Measurements from ENCODE around the gene DNAH8.

Gene DNAH8

DNA sequence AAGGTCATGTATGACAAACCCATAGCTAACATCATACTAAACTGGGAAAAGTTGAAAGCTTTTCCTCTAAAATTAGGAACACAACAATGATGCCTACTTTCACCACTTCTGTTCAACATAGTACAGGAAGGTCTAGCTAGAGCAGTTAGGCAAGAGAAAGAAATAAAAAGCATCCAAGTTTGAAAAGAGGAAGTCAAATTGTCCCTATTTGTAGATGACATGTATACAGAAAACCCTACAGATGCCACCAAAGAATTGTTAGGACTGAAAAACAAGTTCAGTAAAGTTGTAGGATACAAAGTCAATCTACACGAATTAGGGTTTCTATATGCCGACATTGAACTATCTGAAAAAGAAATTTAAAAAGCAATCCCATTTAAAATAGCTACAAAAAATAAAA, 244.0 kb downstream of the DNAH8 start:
- no peak for TF ChIP-seq GATA1 (IDR thresholded peaks at IDR 0.05; ENCODE audit: low read depth, low read length)
- TF ChIP-seq POLR2A (IDR thresholded peaks at IDR 0.05; ENCODE audit: low read length) = no peak
- no peak for DNase-seq

- no peak for DNase-seq
- TF ChIP-seq POLR2A (IDR thresholded peaks at IDR 0.05; ENCODE audit: low read length) (no peak), GATA1 (IDR thresholded peaks at IDR 0.05; ENCODE audit: low read depth, low read length) (no peak)
These were observed 253.6 kb downstream of the DNAH8 start for GRCh38 chr6:38968702-38969149.

- TF ChIP-seq GATA1 (IDR thresholded peaks at IDR 0.05; ENCODE audit: low read depth, low read length) (no peak), POLR2A (IDR thresholded peaks at IDR 0.05; ENCODE audit: low read length) (no peak)
These were observed 258.3 kb downstream of the DNAH8 start for GRCh38 chr6:38973178-38974057.

DNA sequence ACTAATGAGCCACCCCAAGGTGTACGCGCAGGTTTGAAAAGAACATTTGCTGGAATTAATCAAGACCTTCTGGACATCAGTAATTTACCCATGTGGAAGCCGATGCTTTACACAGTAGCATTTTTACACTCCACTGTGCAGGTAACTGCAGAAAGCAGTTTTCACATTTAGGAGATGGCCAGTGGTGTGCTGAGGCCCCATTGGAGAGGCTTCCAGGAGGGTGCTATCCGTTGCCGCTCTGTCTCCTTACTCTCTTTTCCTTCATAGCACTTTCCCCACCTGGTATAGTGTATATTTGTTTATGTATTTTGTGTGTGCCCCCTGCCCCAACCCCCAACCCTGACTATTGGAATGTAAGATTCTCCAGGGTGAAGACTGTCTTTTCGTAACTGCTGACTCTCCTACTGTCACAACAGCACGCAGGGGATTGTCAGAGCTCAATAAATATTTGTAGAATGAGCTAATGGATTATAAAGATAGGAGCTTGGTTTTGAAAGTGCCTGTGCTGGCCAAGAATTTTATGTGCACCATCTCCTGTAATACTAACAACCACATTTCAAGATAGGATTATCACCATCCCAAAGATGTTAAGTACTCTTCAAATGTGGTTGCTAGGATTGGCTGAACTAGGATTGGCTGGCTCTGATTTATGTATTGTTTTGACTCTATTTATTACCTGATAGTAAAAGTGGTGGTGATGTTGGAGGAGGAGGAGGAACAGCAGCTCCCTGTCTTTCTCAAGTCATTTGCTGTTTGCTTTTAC, 259.5 kb downstream of the DNAH8 start:
- DNase-seq = no peak
- TF ChIP-seq GATA1 (IDR thresholded peaks at IDR 0.05; ENCODE audit: low read depth, low read length) (no peak), POLR2A (IDR thresholded peaks at IDR 0.05; ENCODE audit: low read length) (no peak)

More at GRCh38 chr6:38973178-38974057, 258.3 kb downstream of the DNAH8 start:
- DNase-seq = peak; percentile 63 to 64

GRCh38 chr6:38975621-38976049, 260.5 kb downstream of the DNAH8 start:
- DNase-seq = no peak
- no peak for TF ChIP-seq GATA1 (IDR thresholded peaks at IDR 0.05; ENCODE audit: low read depth, low read length)
- no peak for TF ChIP-seq POLR2A (IDR thresholded peaks at IDR 0.05; ENCODE audit: low read length)

GRCh38 chr6:38976051-38976450, 260.9 kb downstream of the DNAH8 start:
- DNase-seq = no peak
- TF ChIP-seq GATA1 (IDR thresholded peaks at IDR 0.05; ENCODE audit: low read depth, low read length) (no peak), POLR2A (IDR thresholded peaks at IDR 0.05; ENCODE audit: low read length) (no peak)

GRCh38 chr6:38976801-38977500, 261.8 kb downstream of the DNAH8 start:
- no peak for DNase-seq
- TF ChIP-seq POLR2A (IDR thresholded peaks at IDR 0.05; ENCODE audit: low read length) (no peak), GATA1 (IDR thresholded peaks at IDR 0.05; ENCODE audit: low read depth, low read length) (no peak)

- no peak for TF ChIP-seq GATA1 (IDR thresholded peaks at IDR 0.05; ENCODE audit: low read depth, low read length)
- no peak for TF ChIP-seq POLR2A (IDR thresholded peaks at IDR 0.05; ENCODE audit: low read length)
- no peak for DNase-seq
These were observed 263.1 kb downstream of the DNAH8 start for GRCh38 chr6:38978139-38978704.

- TF ChIP-seq GATA1 (IDR thresholded peaks at IDR 0.05; ENCODE audit: low read depth, low read length) (no peak), POLR2A (IDR thresholded peaks at IDR 0.05; ENCODE audit: low read length) (no peak)
- no peak for DNase-seq
These were observed 267.4 kb downstream of the DNAH8 start for GRCh38 chr6:38982470-38982869.

GRCh38 chr6:38984723-38985122, 269.6 kb downstream of the DNAH8 start:
- TF ChIP-seq GATA1 (IDR thresholded peaks at IDR 0.05; ENCODE audit: low read depth, low read length) (no peak), POLR2A (IDR thresholded peaks at IDR 0.05; ENCODE audit: low read length) (no peak)
- DNase-seq = no peak

DNA sequence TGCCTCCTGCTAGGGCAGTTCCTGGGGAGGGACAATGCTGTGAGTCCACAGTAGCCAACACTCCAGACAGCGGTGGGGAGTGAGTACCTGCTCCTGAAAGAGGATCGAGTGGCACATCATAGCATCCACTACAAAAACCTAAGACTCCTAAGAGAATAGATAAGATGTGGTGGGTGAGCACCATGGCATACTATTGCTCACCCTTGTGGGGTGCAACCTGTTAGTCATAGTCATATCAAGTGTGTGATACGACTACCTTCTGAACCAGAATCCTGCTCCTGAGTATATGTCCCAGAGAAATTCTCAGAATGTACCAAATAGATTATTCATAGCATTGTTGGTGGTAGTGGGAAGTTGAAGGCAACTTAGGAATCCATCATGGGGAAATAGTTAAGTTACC, 270.7 kb downstream of the DNAH8 start:
- TF ChIP-seq POLR2A (IDR thresholded peaks at IDR 0.05; ENCODE audit: low read length) = no peak
- no peak for TF ChIP-seq GATA1 (IDR thresholded peaks at IDR 0.05; ENCODE audit: low read depth, low read length)

GRCh38 chr6:38987503-38987902, 272.4 kb downstream of the DNAH8 start:
- no peak for DNase-seq
- TF ChIP-seq GATA1 (IDR thresholded peaks at IDR 0.05; ENCODE audit: low read depth, low read length) = no peak
- TF ChIP-seq POLR2A (IDR thresholded peaks at IDR 0.05; ENCODE audit: low read length) = no peak

More for the DNA sequence above, 270.7 kb downstream of the DNAH8 start:
- DNase-seq = no peak

- no peak for DNase-seq
- TF ChIP-seq POLR2A (IDR thresholded peaks at IDR 0.05; ENCODE audit: low read length) = no peak
- no peak for TF ChIP-seq GATA1 (IDR thresholded peaks at IDR 0.05; ENCODE audit: low read depth, low read length)
These were observed 273.8 kb downstream of the DNAH8 start for GRCh38 chr6:38988736-38989449.
